GM18502 (cell line): ENCODE measurements around the gene ADAR.

Source experiments
- ATAC-seq: cut with Tn5 transposase; IDR thresholded peaks from one replicate; pipeline ENCODE4 v1.9.1; 2021; ENCODE audit warnings: mild to moderate bottlenecking; ENCODE audit not compliant: unreplicated experiment, poor library complexity

The ADAR gene

DNA sequence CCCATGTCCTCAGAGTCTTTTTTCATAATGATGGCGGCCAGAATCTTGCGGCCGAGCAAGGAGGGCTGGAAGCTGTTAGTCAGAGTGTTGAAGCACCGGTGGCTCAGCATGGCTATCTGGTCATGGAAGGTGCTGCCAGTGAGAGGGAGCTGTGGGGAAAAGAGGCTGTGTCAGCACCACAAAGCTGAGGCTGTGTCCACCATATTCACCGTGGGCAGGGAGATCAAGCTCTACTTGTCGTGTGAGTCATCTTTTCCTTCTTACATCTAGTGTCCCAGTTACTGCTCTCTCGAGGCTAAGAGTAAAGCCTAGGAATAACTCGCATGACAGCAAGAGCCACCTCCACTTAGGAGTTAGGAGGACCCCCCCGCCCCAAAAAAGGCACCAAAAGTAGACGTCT is 18.2 kb downstream of the ADAR start:
- ATAC-seq = no peak

DNA sequence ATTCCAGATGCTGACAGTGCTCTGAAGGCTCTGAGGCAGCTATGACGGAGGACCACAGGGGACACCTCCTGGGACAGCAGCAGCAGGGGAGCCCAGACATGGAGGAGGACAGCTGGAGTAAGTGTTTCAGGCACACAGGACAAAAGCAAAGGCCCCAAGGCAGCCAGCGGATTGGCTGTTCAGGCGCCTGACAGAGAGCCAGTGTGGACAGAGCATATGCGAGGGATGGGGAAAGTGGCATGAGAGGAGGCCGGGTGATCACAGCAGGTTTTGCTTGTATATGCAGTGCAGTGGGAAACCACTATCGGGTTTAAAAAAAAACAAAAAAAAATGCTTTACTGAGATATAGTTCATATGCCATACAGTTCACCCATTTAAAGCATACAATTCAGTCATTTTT is 21.3 kb downstream of the ADAR start:
- ATAC-seq = no peak

DNA sequence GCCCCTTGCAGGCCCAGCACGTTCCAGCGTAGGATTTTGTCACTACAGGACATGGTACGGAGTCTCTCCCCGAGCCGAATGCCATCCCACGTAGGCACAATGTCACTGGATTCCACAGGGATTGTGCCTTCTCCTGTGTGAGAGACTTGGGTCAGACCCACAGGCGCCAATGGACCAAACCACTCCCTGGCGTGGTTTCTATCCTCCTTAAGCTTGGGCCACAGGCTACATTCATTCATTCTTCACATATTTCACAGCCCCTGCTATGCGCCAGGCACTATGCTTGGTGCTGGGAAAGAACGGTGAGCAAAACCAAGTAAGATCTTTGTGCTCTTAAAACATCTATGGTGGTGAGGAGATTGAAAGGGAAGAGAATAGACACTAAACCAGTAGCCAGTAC is 21.8 kb downstream of the ADAR start:
- ATAC-seq = no peak

DNA sequence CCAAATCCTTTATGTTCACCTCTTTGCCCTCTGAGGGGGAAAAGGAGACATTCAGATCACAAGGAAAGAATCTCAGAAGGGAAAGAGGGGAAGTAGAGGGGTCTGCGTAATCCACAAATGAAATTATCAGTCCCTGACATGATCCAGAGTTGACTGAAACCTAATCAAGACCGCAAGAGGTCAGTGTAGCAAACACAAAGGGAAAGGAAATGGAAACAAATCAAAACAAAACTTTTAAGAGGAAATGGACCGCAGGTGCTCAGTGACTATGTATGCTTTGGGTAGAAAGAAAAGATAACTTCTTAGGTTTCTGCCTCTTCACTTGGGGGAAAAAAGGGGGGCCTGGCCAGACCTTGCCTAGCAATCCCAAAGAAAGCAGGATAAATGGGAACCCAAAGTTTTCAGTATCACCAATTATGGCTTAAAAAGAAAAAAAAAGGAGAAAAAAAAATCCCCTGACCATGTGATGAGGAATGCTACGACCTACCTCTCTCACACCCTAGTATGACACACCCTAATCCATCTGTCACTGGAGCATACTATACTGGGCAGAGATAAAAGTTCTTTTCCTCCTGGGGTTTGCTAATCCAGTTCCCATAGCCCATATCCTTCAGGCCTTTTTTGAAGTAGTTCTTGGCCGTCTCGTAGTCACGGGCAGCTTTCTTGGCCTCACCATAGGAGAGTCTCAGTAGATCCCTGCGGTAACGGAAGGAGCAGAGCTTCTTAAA is 23.6 kb downstream of the ADAR start:
- no peak for ATAC-seq

DNA sequence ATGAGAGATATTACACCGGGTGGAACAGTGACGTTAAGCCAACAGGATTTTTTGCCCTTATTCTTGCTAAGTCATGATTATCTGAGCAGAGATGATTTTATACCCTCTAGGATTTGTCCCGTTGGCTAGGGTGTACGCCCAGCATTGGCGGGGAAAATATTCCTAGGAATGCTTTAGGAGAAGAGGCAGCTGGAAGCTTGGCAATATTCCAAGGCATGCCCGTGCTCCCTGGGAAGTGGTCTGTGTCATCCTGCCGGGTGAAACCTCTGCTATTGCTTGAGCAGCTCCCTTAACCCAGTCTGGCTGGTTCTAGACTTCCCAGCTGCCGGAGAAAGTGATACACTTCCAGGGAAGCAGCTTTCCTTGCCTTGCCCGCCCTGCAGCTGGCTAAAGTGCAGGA is 24.2 kb downstream of the ADAR start:
- ATAC-seq = no peak

DNA sequence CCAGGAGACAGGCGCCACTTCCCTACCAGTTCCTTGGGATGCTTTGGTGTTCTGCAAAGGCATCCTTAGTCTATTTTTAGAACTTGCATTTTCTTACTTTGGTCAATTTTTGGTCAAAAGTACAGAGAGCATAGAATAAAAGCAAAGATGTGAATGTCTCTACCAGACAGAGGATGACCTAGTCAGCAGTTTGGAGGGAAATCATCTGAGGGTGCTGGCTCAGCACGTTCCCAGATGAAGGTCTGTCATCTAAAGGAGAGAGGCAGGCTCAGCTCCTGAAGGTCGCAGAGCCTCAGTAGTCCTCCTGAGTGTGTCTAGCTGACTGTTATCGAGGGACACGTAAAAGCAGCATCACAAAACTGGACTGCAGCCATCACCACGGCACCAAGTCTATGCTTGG is 25.1 kb downstream of the ADAR start:
- no peak for ATAC-seq

DNA sequence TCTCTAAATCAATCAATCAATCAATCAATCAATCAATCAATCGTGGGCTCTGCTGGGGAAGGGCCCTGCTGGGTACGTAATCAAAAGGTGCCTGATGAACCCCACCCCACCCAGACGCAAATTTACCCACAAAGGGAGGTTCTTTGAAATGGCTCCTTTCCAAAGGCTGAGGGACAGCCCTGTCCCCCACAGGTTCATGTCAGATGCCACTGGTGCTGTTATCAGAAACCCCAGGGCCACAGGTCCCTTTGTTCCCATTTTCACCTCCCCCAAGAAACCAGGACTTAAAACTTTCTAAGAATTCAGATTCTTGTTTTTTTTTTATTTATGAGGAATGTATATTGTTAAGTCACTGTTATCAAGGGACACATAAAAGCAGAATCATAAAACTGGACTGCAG is 26.2 kb downstream of the ADAR start:
- ATAC-seq = no peak

DNA sequence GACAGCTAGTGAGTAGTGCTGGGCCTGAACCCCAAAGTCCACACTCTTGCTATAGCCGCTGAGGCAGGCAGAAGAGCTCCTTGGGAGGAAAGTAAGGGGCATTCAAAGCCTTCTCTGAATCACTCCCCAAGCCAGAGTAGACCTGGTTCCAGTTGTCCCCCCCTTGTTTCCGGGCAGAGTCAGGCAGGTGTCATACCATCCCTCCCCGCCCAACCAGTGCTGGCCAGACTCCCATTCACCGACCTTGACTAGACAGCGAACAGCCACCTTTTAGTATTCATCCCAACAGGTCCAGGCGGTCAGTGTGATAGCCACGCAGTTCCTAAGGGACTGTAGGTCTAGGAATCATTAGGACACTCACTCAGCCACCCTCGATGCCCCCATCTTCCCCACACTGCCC is 28.6 kb downstream of the ADAR start:
- no peak for ATAC-seq

DNA sequence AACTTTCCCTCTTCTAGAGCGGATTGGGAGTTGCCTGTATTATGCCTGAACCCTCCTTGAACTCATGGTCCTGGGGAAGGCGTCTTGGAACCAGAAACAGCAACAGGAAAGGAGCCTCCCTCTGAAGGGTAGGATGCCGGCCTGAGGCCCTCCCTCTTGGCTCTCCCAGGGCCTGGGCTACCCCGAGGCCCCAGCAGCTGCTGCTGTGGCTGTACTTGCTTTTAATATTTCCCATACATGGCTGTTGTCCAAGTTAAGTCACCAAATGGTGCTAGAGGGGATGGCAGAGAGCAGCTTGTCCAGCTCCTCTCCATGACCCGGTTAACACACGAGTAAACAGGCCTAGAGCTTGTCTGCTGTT is 29.9 kb downstream of the ADAR start:
- no peak for ATAC-seq

DNA sequence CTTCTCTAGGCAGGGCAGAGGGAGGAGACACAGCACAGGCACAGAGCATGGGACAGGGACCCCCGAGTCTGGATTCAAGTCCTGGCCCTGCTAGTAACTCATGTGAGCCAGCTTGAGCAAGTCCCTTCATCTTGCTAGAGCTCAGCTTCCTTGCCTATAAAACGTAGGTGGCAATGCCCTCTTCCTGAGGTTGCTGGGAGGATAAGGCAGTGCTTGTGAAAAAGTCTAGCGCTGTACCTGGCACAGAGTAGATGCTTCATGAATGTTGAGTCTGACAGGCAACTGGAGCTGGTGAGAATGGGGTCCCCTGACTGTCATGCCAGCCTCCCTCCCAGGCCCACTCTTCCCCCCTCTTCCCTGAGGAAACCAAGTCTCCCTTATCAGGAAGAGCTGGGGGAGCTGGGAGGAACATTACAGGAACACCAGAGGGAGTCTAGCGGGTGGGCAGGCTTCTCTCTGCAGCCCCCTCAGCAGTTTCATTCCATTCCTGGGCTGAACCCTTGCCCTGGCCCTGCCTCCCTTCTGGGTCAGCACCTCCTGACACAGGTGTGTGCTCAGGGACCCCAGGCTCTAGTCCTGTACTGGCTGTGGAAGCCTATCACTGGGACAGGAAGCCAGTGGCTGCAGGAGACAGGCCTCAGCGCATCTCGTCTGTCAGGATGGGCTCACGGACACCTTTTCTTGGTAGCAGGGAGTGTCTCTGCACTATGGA is 30.5 kb downstream of the ADAR start:
- ATAC-seq = no peak

DNA sequence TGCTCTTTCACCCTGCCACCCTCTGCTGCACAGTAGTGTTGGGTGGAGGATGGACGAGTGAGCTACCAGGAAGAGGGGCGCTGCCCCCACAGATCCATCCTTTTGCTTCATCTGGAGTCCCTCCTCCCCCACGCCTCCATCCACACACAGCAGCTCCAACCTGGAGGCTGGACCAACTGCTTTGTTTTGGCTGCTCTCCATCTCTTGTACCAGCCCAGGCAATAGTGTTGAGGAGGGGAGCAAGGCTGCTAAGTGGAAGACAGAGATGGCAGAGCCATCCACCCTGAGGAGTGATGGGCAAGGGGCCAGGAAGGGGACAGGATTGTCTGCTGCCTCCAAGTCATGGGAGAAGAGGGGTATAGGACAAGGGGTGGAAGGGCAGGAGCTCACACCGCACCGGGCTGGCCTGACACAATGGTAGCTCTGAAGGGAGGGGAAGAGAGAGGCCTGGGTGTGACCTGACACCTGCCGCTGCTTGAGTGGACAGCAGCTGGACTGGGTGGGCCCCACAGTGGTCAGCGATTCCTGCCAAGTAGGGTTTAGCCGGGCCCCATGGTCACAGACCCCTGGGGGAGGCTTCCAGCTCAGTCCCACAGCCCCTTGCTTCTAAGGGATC is 31.9 kb downstream of the ADAR start:
- no peak for ATAC-seq

DNA sequence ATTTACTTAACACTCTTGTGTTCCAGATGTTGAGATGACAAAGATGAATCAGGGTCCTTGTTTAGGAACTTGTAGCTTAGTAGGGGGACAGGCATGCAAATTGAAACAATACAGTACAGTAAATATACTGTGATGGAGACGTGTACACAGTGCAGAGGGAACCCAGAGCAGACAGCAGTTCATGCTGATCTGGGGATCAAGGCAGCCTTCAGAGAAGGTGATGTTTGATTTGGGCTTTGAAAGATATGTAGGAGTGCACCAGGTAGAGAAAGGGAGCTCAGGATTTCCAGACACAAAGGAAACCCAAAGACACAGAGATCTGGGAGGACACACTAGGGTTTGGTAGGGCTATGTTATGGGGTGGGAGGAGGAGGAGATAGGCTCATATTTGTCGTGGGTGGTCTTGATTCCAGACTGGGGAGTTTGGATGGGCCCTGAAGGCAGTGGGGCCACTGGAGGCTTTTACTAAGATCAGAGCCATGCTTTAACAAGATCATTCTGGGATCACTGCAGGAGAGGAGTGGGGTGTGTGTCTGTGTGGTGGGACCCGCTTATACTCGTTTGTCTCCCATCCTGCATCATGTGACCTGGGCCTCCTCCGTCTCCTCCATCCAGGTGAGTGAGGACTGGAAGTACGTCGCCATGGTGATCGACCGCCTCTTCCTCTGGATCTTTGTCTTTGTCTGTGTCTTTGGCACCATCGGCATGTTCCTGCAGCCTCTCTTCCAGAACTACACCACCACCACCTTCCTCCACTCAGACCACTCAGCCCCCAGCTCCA is 32.6 kb downstream of the ADAR start:
- ATAC-seq = no peak

DNA sequence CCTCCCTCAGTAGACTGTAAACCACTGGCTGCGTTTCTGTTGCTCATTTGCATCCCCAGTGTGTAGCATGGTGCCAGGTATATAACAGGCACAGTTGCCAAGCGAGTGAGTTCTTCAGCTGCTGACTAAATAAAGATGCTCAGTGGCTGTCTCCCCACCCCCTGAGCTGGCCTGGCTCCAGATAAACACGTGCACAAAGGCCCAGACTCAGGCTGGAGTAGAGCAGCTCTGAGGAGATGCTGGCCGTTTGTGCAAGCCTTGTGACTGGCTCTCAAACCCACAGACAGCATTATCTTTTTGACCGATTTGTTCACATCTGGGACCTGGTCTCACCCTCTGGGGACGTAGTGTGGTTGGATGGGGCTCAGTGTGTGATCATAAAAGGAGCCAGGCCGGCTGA is 33.3 kb downstream of the ADAR start:
- no peak for ATAC-seq

DNA sequence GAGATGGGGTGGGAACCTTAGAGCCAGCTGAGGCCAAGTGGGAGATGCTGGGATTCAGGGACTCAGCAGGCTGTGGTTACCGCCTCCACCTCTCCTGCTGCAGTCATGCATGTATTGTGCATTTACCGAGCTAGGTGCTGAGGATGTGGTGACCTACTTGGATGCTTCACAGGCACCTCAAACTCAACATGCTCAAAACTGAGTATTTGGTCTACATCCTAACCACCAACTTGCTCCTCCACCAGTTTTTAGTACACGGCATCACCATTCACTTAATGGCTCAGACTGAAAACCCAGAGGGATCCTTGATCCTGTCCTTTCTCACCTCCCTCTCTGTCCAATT is 34.8 kb downstream of the ADAR start:
- no peak for ATAC-seq

DNA sequence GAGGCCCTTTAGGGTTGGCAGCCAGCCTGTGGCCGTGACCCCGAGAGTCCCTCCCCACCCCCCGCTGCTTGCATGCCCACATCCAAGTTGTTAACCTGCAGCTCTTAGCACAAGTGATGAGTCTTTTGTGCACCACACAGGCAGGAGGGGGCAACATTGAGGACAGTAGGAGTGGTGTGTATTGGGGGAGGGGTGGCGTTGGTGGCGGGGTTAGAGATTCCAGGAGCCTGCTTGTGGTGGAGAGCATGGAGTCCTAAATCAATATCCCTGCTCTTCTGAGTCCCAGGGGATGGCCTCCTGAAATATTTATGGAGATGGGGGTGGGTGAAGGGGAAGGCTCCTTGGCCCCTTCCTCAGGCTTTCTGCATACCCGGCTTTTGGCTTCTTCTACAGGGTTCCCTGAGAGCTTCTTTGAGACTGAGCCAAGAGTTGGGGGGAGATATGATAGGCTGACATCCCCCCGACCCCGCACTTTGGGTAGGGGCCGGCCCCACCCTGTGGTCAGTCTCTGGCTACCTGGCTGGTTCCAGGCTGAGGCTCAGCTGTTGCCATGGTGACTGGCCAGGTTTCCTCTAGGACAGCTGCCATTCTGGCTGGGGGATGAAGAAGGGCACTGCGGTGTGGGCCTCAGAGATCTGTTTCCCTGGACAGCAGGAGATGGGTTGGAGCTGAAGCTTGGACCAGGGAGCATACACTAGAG is 35.4 kb downstream of the ADAR start:
- no peak for ATAC-seq

DNA sequence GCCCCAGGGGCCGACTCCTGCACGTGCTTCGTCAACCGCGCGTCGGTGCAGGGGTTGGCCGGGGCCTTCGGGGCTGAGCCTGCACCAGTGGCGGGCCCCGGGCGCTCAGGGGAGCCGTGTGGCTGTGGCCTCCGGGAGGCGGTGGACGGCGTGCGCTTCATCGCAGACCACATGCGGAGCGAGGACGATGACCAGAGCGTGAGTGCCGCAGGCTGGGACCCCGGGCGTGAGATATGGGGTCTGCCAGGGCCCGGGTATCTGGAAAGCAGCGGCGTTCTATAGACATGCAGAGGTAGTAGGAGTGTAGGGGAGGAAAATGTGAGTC is 36.1 kb downstream of the ADAR start:
- ATAC-seq = no peak

DNA sequence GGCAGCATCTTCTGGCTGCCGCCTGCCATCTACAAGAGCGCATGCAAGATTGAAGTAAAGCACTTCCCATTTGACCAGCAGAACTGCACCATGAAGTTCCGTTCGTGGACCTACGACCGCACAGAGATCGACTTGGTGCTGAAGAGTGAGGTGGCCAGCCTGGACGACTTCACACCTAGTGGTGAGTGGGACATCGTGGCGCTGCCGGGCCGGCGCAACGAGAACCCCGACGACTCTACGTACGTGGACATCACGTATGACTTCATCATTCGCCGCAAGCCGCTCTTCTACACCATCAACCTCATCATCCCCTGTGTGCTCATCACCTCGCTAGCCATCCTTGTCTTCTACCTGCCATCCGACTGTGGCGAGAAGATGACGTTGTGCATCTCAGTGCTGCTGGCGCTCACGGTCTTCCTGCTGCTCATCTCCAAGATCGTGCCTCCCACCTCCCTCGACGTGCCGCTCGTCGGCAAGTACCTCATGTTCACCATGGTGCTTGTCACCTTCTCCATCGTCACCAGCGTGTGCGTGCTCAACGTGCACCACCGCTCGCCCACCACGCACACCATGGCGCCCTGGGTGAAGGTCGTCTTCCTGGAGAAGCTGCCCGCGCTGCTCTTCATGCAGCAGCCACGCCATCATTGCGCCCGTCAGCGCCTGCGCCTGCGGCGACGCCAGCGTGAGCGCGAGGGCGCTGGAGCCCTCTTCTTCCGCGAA is 36.6 kb downstream of the ADAR start:
- no peak for ATAC-seq

DNA sequence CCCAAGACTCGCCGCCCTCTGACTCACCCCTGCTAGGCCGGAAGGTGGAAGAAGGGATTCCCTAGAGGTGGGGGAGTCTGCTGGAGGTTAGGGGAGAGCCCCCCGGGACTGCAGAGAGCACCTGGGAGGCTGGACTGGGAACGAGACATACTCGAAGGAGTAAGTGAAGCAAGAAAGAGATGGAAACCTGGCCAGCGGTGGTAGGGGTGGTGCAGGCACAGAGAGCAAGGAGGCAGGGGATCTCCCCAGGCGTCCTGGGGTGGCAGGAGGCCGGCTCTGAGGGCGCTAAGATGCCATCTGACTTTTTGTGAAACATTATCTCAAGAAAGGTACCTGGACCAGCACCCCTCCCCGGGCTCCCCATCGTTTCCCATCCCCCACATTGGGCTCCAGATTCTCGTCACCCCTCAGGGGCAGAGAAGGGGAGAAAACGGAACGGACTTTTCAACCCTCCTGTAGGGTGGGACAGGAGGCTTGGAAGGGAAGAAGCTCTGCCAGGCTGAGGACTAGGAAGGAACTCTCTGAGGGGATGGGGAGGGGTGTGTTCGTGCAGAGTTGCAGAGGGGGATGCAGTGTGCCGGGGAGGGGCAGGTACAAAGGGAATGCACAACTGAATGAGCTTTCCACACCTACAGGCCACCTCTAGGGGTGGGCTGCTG is 39.7 kb downstream of the ADAR start:
- no peak for ATAC-seq

DNA sequence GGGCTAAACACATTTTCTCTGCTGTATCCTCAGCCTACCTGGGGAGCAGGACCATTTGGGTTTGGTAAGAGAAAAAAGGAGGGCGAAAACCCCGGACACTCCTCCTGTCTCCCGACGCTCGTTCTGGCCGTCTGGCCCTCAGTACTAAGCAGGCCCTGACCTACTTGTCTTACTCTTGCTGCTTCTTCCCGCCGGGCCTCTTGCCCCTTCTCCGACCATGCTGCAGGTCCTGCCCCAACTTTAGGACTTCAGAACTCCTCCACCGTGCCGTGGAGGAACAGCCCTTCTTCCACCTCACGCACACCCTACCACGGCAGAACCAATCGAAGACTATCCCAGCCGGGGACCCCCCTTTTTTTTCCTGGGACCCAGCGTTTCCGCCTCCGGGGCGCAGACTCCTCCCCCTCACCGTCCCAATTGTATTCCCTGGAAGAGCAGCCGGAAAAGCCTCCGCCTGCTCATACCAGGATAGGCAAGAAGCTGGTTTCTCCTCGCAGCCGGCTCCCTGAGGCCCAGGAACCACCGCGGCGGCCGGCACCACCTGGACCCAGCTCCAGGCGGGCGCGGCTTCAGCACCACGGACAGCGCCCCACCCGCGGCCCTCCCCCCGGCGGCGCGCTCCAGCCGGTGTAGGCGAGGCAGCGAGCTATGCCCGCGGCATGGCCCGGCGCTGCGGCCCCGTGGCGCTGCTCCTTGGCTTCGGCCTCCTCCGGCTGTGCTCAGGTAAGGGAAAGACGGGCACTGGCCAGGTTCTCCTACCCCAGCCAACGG is 40.4 kb downstream of the ADAR start, which contains the start of gene CHRNB2:
TSS of gene CHRNB2 (plus strand) at position 393 of the 771 bp plus-strand sequence. CDS start at position 660, 267 bp downstream.
- peak; percentile 60 for ATAC-seq
